Esophagus muscularis mucosa (tissue), 4 donors: ENCODE results near the gene ZNF408. TPM values are rescaled to one million over a fixed set of nuclear protein-coding genes. Genes with fewer than 3 reads are reported as not detected.

Experiments
- DNase-seq: peaks from one replicate; pipeline ENCODE4 v3.0.0-alpha.2; 2017; ENCODE audit errors: extremely low spot score
- H3K27ac ChIP-seq, 4 donors: fragments of 200-600 bp; sonication (generic); replicated peaks in 1 of 4; 1 replicate in 3 of 4; 2 replicates in 1 of 4; pipeline ENCODE4 v1.5.1; 2016 to 2019; ENCODE audit warnings: mild to moderate bottlenecking in 1 of 4
- H3K27me3 ChIP-seq, 4 donors: fragments of 200-600 bp; sonication (generic); one replicate each; pipeline versions ENCODE4 v1.5.1 to v1.6.0; 2016 to 2019
- H3K36me3 ChIP-seq, 4 donors: fragments of 200-600 bp; sonication (generic); one replicate each; pipeline ENCODE4 v1.5.1; 2016 to 2019
- H3K4me1 ChIP-seq, 4 donors: fragments of 200-600 bp; sonication (generic); one replicate each; pipeline ENCODE4 v1.5.1; 2016 to 2019
- H3K4me3 ChIP-seq, 4 donors: fragments of 200-600 bp; sonication (generic); 1 replicate in 2 of 4; 2 replicates in 2 of 4; pipeline ENCODE4 v1.5.1; 2016 to 2019; ENCODE audit warnings: mild to moderate bottlenecking in 4 of 4, moderate library complexity in 1 of 4
- H3K9me3 ChIP-seq, 4 donors: fragments of 200-600 bp; sonication (generic); 1 replicate in 3 of 4; 2 replicates in 1 of 4; pipeline ENCODE4 v1.5.1; 2016 to 2019
- CTCF ChIP-seq, 3 experiments: fragments of 200-600 bp in 2 of 3; fragments of 450-650 bp in 1 of 3; sonication (generic) in 2 of 3; IDR thresholded peaks; one replicate each; pipeline ENCODE4 v1.5.1; 2017 to 2019; ENCODE audit warnings: antibody characterized with exemption in 3 of 3, mild to moderate bottlenecking in 2 of 3, moderate library complexity in 1 of 3
- EP300 ChIP-seq: sonication (generic); formaldehyde crosslinking; IDR thresholded peaks from one replicate; pipeline ENCODE4 v1.6.1; 2017; ENCODE audit warnings: antibody characterized with exemption
- POLR2A ChIP-seq: fragments of 450-650 bp; IDR thresholded peaks from one replicate; pipeline ENCODE4 v1.6.1; 2017; ENCODE audit warnings: antibody characterized with exemption, moderate library complexity, mild to moderate bottlenecking, low read depth
- POLR2AphosphoS5 ChIP-seq, 2 donors: sonication (generic); formaldehyde crosslinking; IDR thresholded peaks; one replicate each; pipeline ENCODE4 v1.6.1; 2017; ENCODE audit warnings: antibody characterized with exemption in 2 of 2
- WGBS: methylation state at CpG from one replicate; pipeline ENCODE4 v1.1.5; 2018; 5-methylcytosine and 5-hydroxymethylcytosine counted together
- intact Hi-C: fragments of 100-400 bp; cut with DNase I; formaldehyde crosslinking; loops from one replicate; pipeline ENCODE4 v1.15.1; 2023
- total RNA-seq, 4 donors: library from RNA; depleted of rRNA; stranded (reverse); fragments of >200 nt; gene quantifications; one replicate each; pipeline versions ENCODE4 v1.1.0 to v1.2.1, GENCODE V29; 2016

Gene ZNF408
- total RNA-seq, 4 donors from 2014 or later = 7.1 to 12.6 (median 10.3) TPM

- H3K4me1 ChIP-seq = peaks cover 33 to 58% (median 52%) of the 10 kb centered on the region in 4 donors
- H3K27ac ChIP-seq = peak overlapping the region in 1 of 4 donors; percentile 23
- no peaks in the 10 kb centered on the region for H3K9me3 ChIP-seq
- no peak overlapping the region for H3K4me3 ChIP-seq
- no peaks in the 10 kb centered on the region for H3K27me3 ChIP-seq
- 86% methylated on average over 10 of the region's 10 CpGs for WGBS
- TF ChIP-seq EP300 (no peak), CTCF (IDR thresholded peaks at IDR 0.05) (no peak), POLR2AphosphoS5 (IDR thresholded peaks at IDR 0.05) (no peak), POLR2A (no peak)
- DNase-seq = no peak
- peaks cover 55 to 78% (median 73%) of the 10 kb centered on the region in 4 donors for H3K36me3 ChIP-seq
- intact Hi-C loops = no loop called here
These were observed 28.9 kb upstream of the ZNF408 start for GRCh38 chr11:46671958-46672315.

DNA sequence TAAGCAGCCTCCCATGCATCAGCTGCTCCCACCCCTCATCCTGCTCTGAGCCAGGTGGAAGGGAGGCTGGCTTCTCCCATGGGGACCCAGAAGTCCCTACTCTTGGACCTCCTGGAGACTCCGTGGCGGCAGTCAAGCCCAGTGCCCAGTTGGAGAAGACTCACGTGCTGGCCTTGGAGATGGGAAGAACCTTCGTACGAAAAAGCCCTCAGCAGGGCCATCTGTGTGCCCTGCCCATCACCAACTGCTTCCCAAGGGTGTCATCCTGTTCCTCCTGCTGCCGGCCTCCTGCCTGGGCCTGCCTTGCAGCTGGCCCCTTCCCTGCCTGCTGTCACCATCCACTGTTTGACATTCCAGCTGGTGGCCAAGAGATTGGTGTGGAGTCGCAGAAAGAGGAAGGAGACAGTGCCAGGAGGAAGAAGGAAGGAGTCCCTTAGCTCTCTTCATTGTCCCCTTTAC, 28.4 kb upstream of the ZNF408 start:
- Histone ChIP-seq H3K4me3 (no peak overlapping the region), H3K27me3 (no peaks in the 10 kb centered on the region), H3K36me3 (peaks cover 55 to 78% (median 75%) of the 10 kb centered on the region in 4 donors), H3K9me3 (no peaks in the 10 kb centered on the region), H3K4me1 (peaks cover 31 to 58% (median 49%) of the 10 kb centered on the region in 4 donors), H3K27ac (peak overlapping the region in 1 of 4 donors; percentile 23)
- intact Hi-C loops = no loop called here
- DNase-seq = no peak
- TF ChIP-seq POLR2A (no peak), POLR2AphosphoS5 (IDR thresholded peaks at IDR 0.05) (no peak), EP300 (no peak), CTCF (IDR thresholded peaks at IDR 0.05) (no peak)
- 62% methylated on average over 5 of the region's 7 CpGs for WGBS

- H3K4me1 ChIP-seq = peaks cover 31 to 49% (median 40%) of the 10 kb centered on the region in 4 donors
- peaks cover 54 to 78% (median 75%) of the 10 kb centered on the region in 4 donors for H3K36me3 ChIP-seq
- intact Hi-C loops = no loop called here
- WGBS = 75% methylated on average over 6 of the region's 6 CpGs
- H3K27ac ChIP-seq = peak overlapping the region; percentile 68 to 82 (median 77)
- TF ChIP-seq EP300 = no peak
- H3K9me3 ChIP-seq = no peaks in the 10 kb centered on the region
- no peaks in the 10 kb centered on the region for H3K27me3 ChIP-seq
- no peak for DNase-seq
- no peak overlapping the region for H3K4me3 ChIP-seq
These were observed 26.9 kb upstream of the ZNF408 start for GRCh38 chr11:46673713-46674462.

DNA sequence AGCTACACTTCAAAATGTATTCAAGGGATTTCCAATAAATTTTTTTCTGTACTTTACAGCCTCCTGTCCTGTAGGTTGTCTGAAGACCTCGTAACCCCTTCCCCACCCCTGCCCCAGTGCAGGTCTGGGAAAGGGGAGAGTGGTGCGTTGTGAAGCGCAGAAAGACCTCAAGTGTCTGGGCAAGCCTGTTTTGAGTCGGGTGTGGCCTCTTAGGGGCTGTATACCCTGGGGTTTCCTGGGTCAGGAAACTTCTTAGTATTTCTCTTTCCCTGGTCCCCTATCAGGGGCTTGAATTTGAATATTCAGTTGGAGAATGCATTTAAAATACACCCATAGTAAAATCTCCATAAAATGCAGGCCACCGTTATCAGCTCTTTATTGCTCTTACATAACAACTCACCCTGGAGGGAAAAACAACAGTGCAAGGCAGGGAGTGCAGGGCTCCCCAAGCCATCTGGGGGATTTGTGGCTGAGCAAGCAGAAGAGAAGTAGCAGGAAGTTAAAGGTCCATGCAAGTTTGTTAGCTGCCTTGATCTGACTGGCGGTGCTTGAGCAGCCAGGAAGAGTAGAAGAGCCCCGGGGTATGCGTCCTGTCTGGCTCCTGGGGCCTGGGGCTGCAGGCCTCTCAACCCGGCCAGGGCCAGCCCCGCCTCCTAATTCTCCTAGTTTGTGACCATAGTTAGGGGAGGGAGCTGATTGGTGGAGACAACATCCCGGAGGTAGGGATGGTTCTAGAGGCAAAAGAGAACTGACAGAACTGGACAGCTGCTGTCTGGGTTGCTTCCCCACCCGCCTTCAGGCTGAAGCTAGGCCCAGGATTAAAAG, 26.2 kb upstream of the ZNF408 start:
- 49% methylated on average over 12 of the region's 12 CpGs for WGBS
- DNase-seq = no peak
- Histone ChIP-seq H3K9me3 (no peaks in the 10 kb centered on the region), H3K27ac (peak overlapping the region; percentile 68 to 82 (median 77)), H3K4me3 (no peak overlapping the region), H3K4me1 (peaks cover 31 to 46% (median 38%) of the 10 kb centered on the region in 4 donors), H3K27me3 (no peaks in the 10 kb centered on the region), H3K36me3 (peaks cover 54 to 78% (median 75%) of the 10 kb centered on the region in 4 donors)
- TF ChIP-seq POLR2A = no peak
- no peak for TF ChIP-seq CTCF (IDR thresholded peaks at IDR 0.05)
- TF ChIP-seq EP300 = no peak
- TF ChIP-seq POLR2AphosphoS5 (IDR thresholded peaks at IDR 0.05) = no peak
- intact Hi-C loops = no loop called here

DNA sequence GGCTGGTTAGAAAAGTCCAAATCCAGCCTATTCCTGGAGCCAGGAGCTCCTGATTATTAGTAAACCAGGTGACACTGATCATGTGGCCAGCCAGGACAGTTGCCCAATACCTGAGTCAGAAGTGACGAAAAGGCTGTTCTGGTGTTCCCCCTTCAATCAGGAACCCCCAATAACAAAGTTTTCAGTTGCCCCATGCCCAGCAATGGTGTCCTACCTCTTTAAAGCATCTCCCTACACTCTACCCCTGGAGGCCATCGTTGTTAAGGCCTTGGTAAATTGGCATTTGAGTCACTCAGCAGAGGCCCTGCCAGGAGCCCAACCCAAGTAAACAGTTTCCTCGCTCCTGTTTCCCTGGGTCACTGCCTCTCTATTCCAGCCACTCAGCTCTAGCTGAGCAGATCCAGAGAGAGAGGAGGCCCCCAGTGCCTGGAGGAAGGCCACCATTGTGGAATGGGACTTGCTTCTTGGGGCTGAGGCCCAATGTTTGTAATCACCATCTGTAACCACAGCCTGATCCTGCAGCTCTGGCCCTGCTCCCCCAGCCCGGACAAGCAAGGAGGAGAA, 25.5 kb upstream of the ZNF408 start:
- H3K4me1 ChIP-seq = peaks cover 31 to 45% (median 36%) of the 10 kb centered on the region in 4 donors
- peak overlapping the region; percentile 68 to 82 (median 77) for H3K27ac ChIP-seq
- TF ChIP-seq POLR2AphosphoS5 (IDR thresholded peaks at IDR 0.05) (peak; percentile 54 to 61), EP300 (no peak), POLR2A (no peak), CTCF (IDR thresholded peaks at IDR 0.05) (peak in 1 of 3 experiments; percentile 2)
- H3K27me3 ChIP-seq = no peaks in the 10 kb centered on the region
- WGBS = 8% methylated on average over 4 of the region's 4 CpGs
- H3K9me3 ChIP-seq = no peaks in the 10 kb centered on the region
- DNase-seq = peak; percentile 93
- intact Hi-C loops = no loop called here
- peaks cover 57 to 78% (median 75%) of the 10 kb centered on the region in 4 donors for H3K36me3 ChIP-seq
- peak overlapping the region in 1 of 4 donors; percentile 3 for H3K4me3 ChIP-seq
